ENCODE measurements around the gene AURKAIP1.

- TF ChIP-seq GATA2 (IDR thresholded peaks at IDR 0.05; ENCODE audit: low read depth, low read length) (no peak), GATA3 (IDR thresholded peaks at IDR 0.05; ENCODE audit: low read depth, low read length) (no peak)
Observed at GRCh38 chr1:1393014-1393413, 18.0 kb upstream of the AURKAIP1 start.

Measured in SH-SY5Y (cell line).